GM21529 (cell line): Measurements from ENCODE around the gene SECISBP2.

Experiments used
- ATAC-seq: cut with Tn5 transposase; IDR thresholded peaks from one replicate; pipeline ENCODE4 v1.9.1; 2021; ENCODE audit not compliant: unreplicated experiment

The SECISBP2 gene

DNA sequence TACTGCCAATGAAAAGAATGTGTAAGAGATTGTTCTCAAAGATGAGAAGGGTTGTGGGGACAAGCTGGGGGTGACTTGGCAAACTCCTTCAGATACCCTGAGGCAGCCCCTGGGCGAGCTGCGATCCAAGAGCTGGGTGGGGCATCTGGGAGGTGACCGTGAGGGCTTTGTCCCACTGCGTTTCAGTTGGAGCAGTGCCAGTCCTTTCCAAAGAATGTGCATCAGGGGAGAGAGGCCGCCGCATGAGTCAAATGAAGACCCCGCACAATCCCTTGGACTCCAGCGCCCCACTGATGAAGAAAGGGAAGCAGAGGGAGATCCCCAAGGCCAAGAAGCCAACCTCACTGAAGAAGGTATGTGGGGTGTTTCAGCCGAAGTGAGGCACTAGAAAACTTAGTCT lies 28.4 kb downstream of the SECISBP2 start:
- no peak for ATAC-seq

DNA sequence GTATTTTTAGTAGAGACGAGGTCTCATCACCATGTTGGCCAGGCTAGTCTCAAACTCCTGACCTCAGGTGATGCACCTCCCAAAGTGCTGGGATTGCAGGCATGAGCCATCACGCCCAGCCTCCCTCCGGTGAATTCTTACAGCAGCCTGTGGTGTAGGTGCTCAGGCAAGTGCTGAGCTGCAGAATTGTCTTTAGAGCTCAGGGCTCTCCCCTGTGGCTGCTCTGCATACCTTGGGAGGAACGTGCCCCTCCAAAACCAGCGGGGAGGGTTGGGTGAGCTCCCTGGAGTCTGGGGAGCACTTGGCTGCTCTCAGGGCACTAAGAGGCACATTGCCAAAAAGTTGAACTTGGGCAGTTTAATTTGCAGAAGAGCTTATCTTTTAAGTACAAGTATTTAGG lies 29.4 kb downstream of the SECISBP2 start:
- ATAC-seq = no peak

DNA sequence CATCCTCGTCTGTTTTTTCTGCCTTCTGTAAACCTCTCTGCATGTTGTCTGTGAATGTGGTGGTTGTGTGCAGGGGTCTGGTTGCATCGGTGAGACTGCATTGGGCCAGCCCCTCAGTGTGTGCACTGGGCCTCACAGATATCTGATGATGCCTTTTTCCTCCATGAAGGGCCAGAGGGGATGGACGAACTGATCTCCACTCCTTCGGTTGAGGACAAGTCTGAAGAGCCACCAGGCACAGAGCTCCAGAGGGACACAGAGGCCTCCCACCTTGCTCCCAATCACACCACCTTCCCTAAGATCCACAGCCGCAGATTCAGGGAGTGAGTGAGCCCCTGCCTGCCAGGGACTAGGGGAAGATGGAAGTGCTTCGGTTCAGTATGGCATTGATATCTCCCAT lies 31.3 kb downstream of the SECISBP2 start:
- no peak for ATAC-seq

DNA sequence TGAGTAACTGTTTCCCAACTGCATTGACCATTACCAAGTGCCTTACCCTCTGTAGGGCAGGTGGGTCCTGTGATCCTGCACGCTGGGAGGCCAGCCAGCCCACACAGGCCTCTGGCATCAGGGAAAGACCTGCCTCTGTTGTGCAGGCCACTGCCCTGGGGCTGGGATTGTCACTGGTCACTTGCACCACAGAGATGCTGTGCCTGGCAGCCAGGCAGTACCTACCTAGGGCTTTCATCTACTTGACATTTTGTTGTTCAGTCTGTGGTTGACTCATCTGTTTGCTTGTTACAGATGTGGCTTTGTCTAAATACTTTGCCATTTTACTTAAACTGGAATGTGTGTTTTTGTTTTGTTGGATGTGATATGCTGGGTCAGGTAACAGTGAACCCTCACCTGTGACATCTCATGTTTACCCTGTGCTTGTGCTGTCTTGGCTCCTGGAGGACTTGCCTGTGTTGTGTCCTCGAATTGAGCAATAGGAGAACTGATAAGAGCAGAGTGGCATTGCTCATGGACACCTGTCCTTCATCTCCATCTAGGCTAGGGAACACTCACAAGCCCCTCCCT lies 32.8 kb downstream of the SECISBP2 start:
- ATAC-seq = no peak

DNA sequence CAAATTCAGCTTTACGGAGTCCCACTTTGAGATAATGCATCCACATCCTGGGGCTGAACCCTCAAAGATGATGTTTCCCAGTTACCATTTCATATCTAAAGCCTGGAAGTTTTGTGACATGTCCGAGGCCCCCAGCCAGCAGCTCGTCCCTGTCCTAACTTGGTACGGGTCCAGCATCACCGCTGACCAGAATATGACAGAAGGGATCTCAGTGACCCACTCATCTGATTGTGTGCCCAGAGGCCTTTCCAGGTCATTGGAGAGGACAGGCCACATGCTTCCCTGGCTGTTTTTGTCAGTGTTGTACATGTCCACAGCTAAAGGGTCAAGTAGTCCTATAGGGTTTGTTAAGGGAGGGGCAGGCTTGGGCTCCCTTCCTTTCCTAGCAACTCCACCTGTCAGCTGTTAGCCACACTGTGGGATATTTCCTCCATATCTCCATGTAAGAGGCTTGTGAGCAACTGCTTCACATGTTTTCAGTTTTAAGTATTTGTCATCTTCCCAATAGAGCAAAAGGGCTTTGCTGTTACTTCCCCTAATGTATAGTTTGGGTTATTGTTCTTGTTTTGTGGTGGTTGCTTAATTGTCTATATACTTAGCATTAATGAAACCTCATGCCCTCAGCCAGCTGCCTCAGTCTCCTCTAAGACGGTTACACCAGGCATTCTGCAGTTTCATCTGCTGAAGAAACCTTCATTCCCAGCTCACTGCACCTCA lies 33.4 kb downstream of the SECISBP2 start:
- no peak for ATAC-seq

DNA sequence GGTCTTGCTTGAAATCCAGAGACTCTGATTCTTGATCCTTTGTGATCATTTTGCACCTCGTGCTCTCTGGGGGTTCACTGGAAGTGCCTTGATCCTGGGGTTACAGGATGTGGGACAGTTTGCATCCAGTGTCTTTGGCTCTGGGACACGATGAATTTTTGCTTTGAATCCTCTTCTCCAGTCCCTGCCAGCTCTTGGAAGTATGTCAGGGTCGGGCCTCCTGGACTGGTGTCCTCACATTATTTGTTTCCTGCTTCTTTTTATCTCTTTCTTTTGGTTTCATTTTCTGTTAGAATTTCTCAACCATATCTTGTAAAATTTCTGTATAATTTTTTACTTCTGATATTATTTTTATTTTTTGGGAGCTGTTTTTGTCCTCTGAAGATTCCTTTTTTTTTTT lies 34.2 kb downstream of the SECISBP2 start:
- no peak for ATAC-seq

DNA sequence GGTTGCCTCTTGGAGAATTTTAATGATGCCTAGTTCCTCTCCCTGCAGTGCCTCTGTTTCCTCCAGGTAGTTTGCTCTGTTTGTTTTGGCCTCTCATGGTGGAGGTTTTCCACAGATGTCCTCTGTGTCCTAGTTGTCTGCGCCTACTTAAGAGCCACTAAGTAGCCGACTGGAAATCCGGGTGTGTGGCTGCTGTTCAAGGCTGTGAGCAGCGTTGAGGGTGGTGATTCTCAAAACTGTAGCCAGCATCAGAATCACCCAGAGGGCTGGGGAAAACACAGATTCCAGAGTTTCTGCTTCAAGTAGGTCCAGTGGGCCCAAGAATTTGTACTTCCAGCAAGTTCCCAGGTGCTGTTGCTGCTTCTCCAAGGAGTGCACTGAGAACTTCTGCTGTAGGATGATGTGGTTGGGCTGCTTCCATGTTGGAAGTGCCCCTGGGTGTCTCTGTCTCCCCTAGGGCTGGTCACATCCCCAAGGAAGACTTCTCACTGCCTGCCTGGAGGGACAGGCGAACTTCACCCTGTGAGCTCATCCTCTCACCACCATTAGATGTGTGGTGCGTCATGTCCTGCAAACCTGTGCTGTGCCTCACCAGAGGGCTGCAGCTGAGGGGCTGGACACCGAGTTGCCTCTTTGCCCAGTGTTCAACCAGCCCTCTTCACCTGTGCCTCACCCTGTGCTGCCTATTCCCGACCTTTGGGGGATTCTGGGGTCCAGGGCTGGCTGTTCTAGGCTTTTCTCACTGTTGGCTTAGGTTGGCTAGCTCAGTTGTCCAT lies 34.8 kb downstream of the SECISBP2 start:
- no peak for ATAC-seq

DNA sequence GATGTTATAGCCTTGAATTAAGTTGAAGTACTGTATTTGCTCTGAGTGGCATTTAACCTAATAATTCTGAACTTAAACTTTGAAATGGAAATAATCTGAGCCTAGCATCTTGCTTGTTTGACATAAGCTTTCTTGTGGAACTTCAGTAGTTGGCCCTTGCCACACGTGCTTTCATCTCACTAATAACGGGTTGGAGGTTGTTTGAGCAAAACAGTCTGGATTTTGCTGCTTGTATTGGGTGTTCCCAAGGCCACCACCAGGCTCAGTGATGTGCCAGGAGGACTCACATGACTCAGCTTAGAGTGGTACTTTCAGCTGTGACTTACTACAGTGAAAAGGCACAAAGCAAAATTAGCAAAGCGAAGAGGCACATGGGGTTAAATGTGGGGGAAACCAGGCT lies 35.7 kb downstream of the SECISBP2 start:
- ATAC-seq = no peak

DNA sequence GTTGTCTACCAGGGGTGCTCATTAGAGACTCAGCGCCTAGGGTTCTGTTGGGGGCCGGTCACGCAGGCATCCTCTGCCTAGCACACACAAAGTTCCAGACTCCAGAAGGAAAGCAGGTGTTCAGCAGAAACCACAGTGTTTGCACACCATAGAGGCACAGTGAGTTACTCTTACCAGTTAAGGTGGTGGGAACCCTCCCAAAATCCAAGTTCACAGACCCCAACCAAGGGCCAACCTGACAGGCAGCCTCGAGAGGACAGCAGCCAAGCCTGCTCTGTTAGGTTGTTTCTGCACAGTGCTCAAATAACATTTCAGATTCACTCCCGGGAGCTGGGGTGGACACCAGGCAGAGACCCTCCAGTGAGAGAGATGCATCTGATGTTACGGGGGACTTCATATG lies 36.2 kb downstream of the SECISBP2 start:
- ATAC-seq = no peak

DNA sequence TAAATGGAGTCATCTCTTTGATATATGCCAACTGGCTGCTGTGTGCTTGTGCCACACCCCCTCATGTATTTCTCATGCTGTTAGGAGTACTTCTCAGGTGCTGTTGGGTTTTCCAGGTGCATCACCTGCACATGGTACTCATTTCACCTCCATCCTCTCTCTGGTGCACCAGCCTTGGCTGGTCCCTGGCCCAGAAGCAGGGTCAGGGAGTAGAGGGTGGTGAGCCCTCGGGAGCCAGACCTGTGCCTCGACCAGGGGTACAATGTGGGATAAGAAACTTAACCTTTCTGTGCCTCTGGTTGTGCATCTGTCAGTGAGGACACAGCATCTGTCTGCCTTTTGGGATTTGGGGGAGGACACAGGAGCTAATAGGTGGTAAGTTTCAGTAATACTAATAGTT lies 38.5 kb downstream of the SECISBP2 start:
- ATAC-seq = no peak

DNA sequence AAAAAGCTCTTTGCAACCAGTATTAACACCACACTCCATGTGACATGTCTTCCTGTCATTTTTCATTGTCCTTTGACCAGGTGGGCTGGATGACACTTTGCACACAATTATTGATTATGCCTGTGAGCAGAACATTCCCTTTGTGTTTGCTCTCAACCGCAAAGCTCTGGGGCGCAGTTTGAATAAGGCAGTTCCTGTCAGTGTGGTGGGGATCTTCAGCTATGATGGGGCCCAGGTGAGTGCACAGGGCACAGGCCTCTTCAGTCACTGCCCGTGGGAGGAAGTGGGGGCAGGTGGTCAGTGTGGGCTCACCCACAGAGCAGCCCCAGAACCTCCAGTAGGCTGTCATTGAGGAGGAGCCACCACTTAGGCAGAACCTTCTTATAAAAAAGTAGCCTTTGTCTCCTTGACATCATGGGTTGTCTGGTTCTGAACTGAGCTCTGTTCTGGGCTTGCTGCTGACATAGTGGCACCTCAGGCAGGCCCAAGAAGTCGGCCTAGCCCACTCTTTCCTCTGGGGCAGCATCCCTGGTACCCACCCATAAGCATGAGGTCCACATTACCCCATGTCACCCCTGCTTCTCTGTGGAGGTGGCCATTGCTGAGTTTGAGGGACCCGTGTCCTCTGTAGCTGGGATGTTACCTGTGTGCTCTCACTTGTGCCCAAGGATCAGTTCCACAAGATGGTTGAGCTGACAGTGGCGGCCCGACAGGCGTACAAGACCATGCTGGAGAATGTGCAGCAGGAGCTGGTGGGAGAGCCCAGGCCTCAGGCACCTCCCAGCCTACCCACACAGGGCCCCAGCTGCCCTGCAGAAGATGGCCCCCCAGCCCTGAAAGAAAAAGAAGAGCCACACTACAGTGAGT lies 39.3 kb downstream of the SECISBP2 start:
- no peak for ATAC-seq

DNA sequence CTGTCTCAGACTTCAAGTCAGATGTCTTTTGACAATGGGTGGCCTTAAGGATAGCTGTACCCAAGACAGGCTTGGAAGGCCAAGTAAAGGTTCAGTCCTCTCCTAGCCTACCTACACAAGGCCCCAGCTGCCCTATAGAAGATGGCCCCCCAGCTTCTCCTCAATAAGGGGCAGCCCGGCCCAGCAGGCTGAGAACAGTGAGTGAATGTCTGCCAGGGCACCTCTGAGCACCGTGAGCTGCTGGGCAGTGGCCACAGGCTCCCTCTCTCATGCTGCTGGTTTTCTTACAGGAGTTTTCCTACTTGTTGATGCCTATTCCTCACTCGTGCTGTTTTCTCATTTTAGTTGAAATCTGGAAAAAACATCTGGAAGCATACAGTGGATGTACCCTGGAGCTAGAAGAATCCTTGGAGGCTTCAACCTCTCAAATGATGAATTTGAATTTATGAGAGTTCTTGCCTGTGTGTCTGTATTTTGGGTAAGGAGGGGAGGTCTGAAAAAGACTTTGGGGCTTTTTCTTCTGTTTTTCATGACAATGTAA lies 40.1 kb downstream of the SECISBP2 start:
- no peak for ATAC-seq

DNA sequence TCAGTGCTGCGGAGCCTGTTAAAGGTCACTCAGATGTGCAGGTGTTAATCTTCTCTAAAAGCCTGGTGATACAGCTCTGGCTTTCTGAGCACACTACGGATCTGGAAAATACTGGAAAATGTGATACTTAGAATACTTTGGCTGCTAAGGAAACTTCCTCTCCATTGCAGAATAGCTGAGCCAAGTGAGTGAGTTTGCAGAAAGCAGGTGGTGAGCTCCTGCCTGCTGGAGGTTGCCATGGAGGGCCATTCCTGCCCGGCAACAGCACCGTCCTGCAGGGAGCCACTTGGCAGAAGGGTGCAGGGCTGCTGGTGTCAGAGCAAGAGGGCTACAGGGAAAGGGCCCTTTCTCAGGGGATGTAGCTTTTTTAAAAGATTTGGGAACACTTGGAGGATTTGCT lies 40.7 kb downstream of the SECISBP2 start:
- no peak for ATAC-seq

DNA sequence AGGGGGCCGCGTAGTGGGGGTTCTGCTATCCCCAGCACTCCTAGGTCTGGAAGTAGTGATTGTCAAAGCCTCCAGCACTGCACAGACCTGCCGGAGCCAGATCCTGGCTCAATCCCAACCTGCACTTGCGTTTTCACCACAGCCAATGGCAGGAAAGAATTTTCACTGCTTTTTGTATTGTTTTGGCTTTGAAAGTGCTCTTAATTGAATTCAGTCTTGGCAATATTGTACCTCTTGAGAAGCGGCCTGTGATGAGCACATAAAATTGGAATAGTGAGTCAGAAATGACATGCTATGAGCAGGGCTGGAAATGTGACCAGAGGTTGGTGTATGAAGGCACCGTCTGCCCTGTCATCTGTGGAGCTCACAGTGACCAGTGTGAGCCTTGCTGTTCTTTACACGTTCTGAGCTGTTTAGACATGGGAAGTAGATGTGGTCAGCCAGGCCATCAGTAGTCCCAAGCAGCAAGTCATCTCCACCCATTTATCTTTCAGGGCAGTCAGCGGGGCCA lies 41.5 kb downstream of the SECISBP2 start:
- no peak for ATAC-seq

DNA sequence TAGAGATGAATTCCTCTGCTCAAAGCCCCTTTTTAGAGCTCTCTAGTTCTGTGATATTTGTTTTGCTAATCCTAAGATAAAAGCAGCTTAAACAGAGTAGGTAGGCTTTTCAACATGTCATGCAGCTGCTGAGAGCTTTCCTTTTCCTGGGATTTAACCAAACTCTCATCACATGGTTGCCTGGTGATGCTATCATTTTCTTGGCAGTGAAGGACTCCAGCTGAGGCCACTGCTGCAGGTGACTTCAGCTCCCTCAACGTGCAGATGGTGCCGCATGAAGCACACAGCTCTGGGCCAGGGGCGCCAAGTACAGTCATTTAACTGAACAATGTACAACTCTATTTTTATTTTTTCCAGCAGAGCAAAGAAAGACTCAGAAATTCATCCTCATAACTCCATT lies 42.2 kb downstream of the SECISBP2 start:
- no peak for ATAC-seq

DNA sequence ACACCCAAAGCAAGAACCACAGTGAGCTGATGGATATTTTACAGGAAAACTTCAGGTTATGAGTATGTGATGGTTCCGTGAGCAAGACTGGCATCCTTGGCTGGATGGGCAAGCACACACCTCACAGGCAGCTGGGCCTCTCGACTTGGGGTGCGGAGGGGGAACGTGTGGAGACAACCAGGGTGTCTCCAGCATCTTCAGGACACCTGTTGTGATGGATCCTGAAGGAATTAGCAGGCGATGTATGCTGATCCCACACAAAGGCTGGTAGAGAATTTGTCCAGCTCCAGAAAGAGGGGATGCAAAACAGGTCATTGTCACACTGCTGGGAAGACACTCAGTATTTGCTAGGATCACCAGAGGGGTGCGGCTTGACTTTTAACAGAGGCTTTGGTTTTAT lies 42.7 kb downstream of the SECISBP2 start:
- no peak for ATAC-seq

DNA sequence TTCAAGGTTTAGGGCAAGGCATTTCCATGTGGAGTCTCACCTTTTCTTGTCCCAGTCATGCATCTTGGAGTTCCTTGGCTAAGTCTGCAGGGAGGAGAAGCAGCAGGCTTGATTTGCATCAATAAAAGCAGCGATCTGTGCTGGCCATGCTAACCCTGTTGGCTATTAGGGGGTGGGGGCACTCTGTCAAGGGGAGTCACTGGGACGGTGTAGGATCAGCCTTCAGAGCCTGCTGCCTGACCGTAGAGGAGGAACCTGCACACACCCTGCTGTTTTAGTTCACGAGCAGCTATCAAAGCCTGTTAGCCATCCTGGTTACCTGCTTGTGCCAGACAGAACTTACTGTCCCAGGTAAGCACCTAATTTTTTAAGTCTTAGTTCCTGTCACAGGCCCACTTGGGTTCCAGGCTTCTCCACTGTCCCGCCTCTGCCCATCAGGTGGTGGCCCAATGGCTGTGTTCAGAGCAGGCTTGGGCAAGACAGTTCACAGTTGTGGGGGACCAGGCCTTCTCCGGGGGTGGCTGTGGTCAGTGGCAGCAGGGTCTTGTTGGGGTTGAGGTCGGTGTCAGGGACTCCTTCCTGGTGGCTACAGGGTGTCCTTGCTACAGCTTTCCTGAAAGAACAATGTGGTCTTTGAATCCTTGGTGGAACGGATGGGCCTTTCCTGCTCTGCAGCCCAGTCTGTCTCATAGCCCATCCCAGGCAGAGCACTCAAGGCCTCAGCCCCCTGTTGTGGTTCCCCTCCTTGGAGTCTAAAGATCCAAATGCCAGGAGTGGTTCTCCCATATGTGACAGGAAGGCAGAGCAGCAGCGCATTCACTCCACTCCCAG lies 43.7 kb downstream of the SECISBP2 start:
- no peak for ATAC-seq

DNA sequence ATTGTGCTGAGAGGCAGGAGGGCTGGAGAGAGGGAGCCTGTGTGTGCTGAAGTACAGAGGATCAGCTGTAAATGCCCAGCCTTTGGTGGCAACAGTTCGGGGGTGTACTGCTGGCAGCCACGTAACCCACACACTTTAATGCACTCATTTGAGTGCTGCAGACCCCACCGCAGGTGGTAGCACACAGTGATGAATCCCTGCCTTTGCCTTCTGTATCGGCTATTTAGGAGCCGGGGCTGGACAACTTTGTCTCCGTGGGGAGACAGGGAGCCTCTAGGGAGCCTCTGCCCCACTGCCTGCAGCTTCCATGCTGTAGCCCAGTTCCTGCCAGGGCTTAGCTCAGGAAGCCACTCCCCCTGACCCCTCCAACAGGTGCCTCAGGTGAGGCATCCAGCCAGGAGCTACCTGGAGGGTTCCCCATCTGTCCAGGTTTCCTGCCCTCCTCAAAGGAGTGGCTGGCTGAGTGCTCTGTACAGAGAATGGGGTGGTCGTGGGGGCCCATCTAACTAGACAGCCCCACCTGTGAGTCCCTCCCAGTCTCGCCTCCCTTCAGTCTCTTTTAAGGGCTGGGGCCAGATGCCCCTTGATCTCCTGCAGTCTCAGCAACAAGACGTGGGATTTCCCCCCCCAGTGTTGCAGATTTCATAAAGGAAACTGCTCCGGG lies 44.5 kb downstream of the SECISBP2 start:
- ATAC-seq = no peak

DNA sequence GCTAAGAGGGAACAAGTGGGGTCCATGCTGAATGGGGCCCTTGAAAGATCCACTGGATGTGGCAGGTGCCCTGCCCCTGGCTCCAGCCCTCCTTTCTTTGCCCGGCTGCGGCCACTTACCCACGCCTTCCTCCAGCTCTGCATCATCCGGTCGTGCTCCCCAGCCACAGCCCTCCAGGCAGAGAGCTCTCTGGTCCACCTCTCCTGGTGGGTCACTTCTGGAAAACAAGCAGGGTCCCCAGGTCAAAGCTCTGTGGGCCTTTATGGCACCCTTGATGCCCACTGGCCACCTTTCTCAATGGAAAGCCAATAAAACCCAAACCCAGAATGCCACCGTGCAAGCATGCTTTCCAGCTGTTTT lies 45.0 kb downstream of the SECISBP2 start:
- ATAC-seq = no peak
